Vagina (tissue), 2 donors: ENCODE results near the gene VPS9D1. TPM values are rescaled to one million over a fixed set of nuclear protein-coding genes. Genes with fewer than 3 reads are reported as not detected.

Experiments used
- DNase-seq, 2 donors: peaks; one replicate each; pipeline ENCODE4 v3.0.0-alpha.2; 2017; ENCODE audit errors: extremely low spot score in 2 of 2
- H3K27ac ChIP-seq: fragments of 200-600 bp; sonication (generic); one replicate; pipeline ENCODE4 v1.5.1; 2019
- H3K27me3 ChIP-seq: fragments of 200-600 bp; sonication (generic); one replicate; pipeline ENCODE4 v1.5.1; 2019
- H3K36me3 ChIP-seq, 2 donors: fragments of 200-600 bp; sonication (generic); one replicate each; pipeline ENCODE4 v1.5.1; 2017 to 2019
- H3K4me1 ChIP-seq: fragments of 200-600 bp; sonication (generic); one replicate; pipeline ENCODE4 v1.5.1; 2019
- H3K4me3 ChIP-seq, 2 donors: fragments of 200-600 bp; sonication (generic); 1 replicate in 1 of 2; 2 replicates in 1 of 2; pipeline ENCODE4 v1.5.1; 2016 to 2019
- H3K9me3 ChIP-seq: fragments of 200-600 bp; sonication (generic); one replicate; pipeline ENCODE4 v1.5.1; 2019
- CTCF ChIP-seq, 3 experiments: fragments of 450-650 bp in 2 of 3; fragments of 200-600 bp in 1 of 3; sonication (generic) in 1 of 3; IDR thresholded peaks; one replicate each; pipeline ENCODE4 v1.5.1; 2017 to 2019; ENCODE audit warnings: antibody characterized with exemption in 3 of 3, mild to moderate bottlenecking in 2 of 3, moderate library complexity in 2 of 3
- POLR2A ChIP-seq, 2 donors: fragments of 450-650 bp; IDR thresholded peaks; one replicate each; pipeline ENCODE4 v1.6.1; 2017; ENCODE audit warnings: antibody characterized with exemption in 2 of 2, mild to moderate bottlenecking in 2 of 2, moderate library complexity in 2 of 2
- POLR2AphosphoS5 ChIP-seq, 2 donors: sonication (generic); formaldehyde crosslinking; IDR thresholded peaks; one replicate each; pipeline ENCODE4 v1.9.0; 2017; ENCODE audit warnings: antibody characterized with exemption in 2 of 2, mild to moderate bottlenecking in 2 of 2, low read depth in 1 of 2; ENCODE audit not compliant: insufficient read depth in 1 of 2
- intact Hi-C: fragments of 100-400 bp; cut with DNase I; formaldehyde crosslinking; loops from one replicate; pipeline ENCODE4 v1.15.1; 2023
- total RNA-seq: library from RNA; depleted of rRNA; stranded (reverse); fragments of >200 nt; gene quantifications from one replicate; pipeline ENCODE4 v1.2.3, GENCODE V29; 2016

The VPS9D1 gene
- 10.1 TPM for total RNA-seq

GRCh38 chr16:89720813-89721545 is at the start of gene VPS9D1, which contains the start of gene ZNF276:
Gene VPS9D1, minus strand, starts transcription at chr16:89720898. Its CDS starts 37 bp downstream, at chr16:89720861.
Gene ZNF276, plus strand, starts transcription at chr16:89721537. Its CDS starts 104 bp downstream, at chr16:89721641.
- TF ChIP-seq POLR2AphosphoS5 (IDR thresholded peaks at IDR 0.05; ENCODE audit: insufficient read depth in 1 of 2, low read depth in 1 of 2) (peak in 1 of 2 donors; percentile 46), POLR2A (IDR thresholded peaks at IDR 0.05) (no peak)
- Histone ChIP-seq H3K27ac (peak within 1 kb of the TSS; percentile 97), H3K4me1 (peaks cover 40% of the 10 kb centered on the region), H3K36me3 (peaks cover 0 to 17% of the 10 kb centered on the region in 2 donors), H3K4me3 (peak within 1 kb of the TSS; percentile 80 to 91), H3K27me3 (no peaks in the 10 kb centered on the region), H3K9me3 (no peaks in the 10 kb centered on the region)
- intact Hi-C loops: loop anchor here (5.0 kb wide), 1 partner anchor 979 kb away; no protein-coding TSS in a partner anchor
- DNase-seq: no peak

GRCh38 chr16:89770367-89770766 is 49.7 kb upstream of the VPS9D1 start:
- TF ChIP-seq CTCF (IDR thresholded peaks at IDR 0.05): no peak
- TF ChIP-seq POLR2AphosphoS5 (IDR thresholded peaks at IDR 0.05; ENCODE audit: insufficient read depth in 1 of 2, low read depth in 1 of 2): no peak
- TF ChIP-seq POLR2A (IDR thresholded peaks at IDR 0.05): no peak
- H3K4me1 ChIP-seq: no peaks in the 10 kb centered on the region
- no peaks in the 10 kb centered on the region for H3K36me3 ChIP-seq
- no peaks in the 10 kb centered on the region for H3K27me3 ChIP-seq
- intact Hi-C loops: no loop called here
- DNase-seq: no peak
- no peak overlapping the region for H3K27ac ChIP-seq
- H3K4me3 ChIP-seq: no peak overlapping the region
- H3K9me3 ChIP-seq: no peaks in the 10 kb centered on the region

GRCh38 chr16:89765292-89765830 is 44.7 kb upstream of the VPS9D1 start:
- TF ChIP-seq CTCF (IDR thresholded peaks at IDR 0.05) (no peak), POLR2AphosphoS5 (IDR thresholded peaks at IDR 0.05; ENCODE audit: insufficient read depth in 1 of 2, low read depth in 1 of 2) (no peak), POLR2A (IDR thresholded peaks at IDR 0.05) (no peak)
- H3K9me3 ChIP-seq: no peaks in the 10 kb centered on the region
- no peaks in the 10 kb centered on the region for H3K36me3 ChIP-seq
- intact Hi-C loops: no loop called here
- no peaks in the 10 kb centered on the region for H3K4me1 ChIP-seq
- H3K4me3 ChIP-seq: no peak overlapping the region
- H3K27ac ChIP-seq: no peak overlapping the region
- DNase-seq: no peak
- no peaks in the 10 kb centered on the region for H3K27me3 ChIP-seq

- H3K27ac ChIP-seq: no peak overlapping the region
- H3K9me3 ChIP-seq: no peaks in the 10 kb centered on the region
- intact Hi-C loops: no loop called here
- H3K27me3 ChIP-seq: no peaks in the 10 kb centered on the region
- TF ChIP-seq POLR2AphosphoS5 (IDR thresholded peaks at IDR 0.05; ENCODE audit: insufficient read depth in 1 of 2, low read depth in 1 of 2): no peak
- no peak overlapping the region for H3K4me3 ChIP-seq
- no peaks in the 10 kb centered on the region for H3K4me1 ChIP-seq
- no peak for DNase-seq
- H3K36me3 ChIP-seq: no peaks in the 10 kb centered on the region
These were observed 44.1 kb upstream of the VPS9D1 start for GRCh38 chr16:89764711-89765201.

- H3K36me3 ChIP-seq: no peaks in the 10 kb centered on the region
- no peaks in the 10 kb centered on the region for H3K4me1 ChIP-seq
- intact Hi-C loops: no loop called here
- no peaks in the 10 kb centered on the region for H3K27me3 ChIP-seq
- no peak overlapping the region for H3K27ac ChIP-seq
- TF ChIP-seq POLR2A (IDR thresholded peaks at IDR 0.05) (no peak), CTCF (IDR thresholded peaks at IDR 0.05) (no peak), POLR2AphosphoS5 (IDR thresholded peaks at IDR 0.05; ENCODE audit: insufficient read depth in 1 of 2, low read depth in 1 of 2) (no peak)
- no peaks in the 10 kb centered on the region for H3K9me3 ChIP-seq
- peak overlapping the region in 1 of 2 donors; percentile 12 for H3K4me3 ChIP-seq
- DNase-seq: no peak
These were observed 40.7 kb upstream of the VPS9D1 start for GRCh38 chr16:89761304-89761922.
